BJ (cell line): Measurements from ENCODE around the gene ACOD1. TPM values are rescaled to one million over a fixed set of nuclear protein-coding genes. Genes with fewer than 3 reads are reported as not detected.

Experiments
- CTCF ChIA-PET: fragments of 350-600 bp; formaldehyde crosslinking; extraction: SDS; loops from one replicate; lab custom pipeline; 2021; ENCODE audit warnings: antibody characterized with exemption, inconsistent platforms; lab: Yijun Ruan, JAX
- POLR2A ChIA-PET: fragments of 300-600 bp; sonication (Branson Sonifier 250); formaldehyde crosslinking; extraction: SDS; loops from one replicate; lab custom pipeline; 2021; ENCODE audit warnings: antibody characterized with exemption; lab: Charles Lee
- DNase-seq: peaks from one replicate; pipeline ENCODE4 v3.0.0-alpha.2; 2011; ENCODE audit warnings: low read depth
- H3K27me3 ChIP-seq: 2 replicates; pipeline ENCODE4 v1.6.0; 2011; ENCODE audit warnings: low read length; ENCODE audit not compliant: control insufficient read depth, insufficient read depth
- H3K36me3 ChIP-seq: 2 replicates; pipeline ENCODE4 v1.5.1; 2011; ENCODE audit warnings: low read length; ENCODE audit not compliant: control insufficient read depth, insufficient read depth
- H3K4me3 ChIP-seq: 2 replicates; pipeline ENCODE4 v1.5.1; 2011; ENCODE audit warnings: low read depth, mild to moderate bottlenecking, control low read depth, low read length
- polyA plus RNA-seq: library from polyadenylated mRNA; depleted of rRNA; stranded (reverse); fragments of >200 nt; gene quantifications from 2 replicates; pipeline ENCODE4 v1.2.3, GENCODE V29; 2011
- TF ChIP-seq, protein P1 (sequence below): IDR thresholded peaks from 2 replicates; pipeline ENCODE4 v1.5.1; 2011; ENCODE audit warnings: low read depth, mild to moderate bottlenecking, control low read depth, inconsistent platforms, low read length, moderate library complexity; ENCODE audit not compliant: insufficient read depth

ACOD1 gene
- polyA plus RNA-seq, 1 experiment: not detected

DNA sequence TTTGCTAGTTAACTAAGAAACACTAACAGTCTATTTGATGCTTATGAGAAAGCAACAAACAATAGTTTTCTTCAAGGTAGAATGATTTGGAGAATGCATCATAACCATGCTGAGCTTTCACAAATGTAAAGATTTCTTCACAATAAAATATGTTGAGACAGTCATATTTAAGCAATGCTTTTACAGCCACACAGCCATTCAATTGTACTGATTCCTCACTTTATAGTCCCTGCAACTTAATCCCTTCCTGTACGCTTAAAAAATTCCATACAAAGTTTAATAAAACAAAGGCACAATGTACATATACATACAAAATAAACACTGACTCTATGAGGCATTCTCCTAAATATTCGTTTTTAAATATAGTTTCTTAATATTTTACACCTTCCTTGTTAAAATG, 4.7 kb upstream of the ACOD1 start:
- Histone ChIP-seq H3K27me3 (no peaks in the 10 kb centered on the region), H3K36me3 (no peaks in the 10 kb centered on the region), H3K4me3 (no peak overlapping the region)
- DNase-seq: no peak
- TF ChIP-seq, protein P1, sequence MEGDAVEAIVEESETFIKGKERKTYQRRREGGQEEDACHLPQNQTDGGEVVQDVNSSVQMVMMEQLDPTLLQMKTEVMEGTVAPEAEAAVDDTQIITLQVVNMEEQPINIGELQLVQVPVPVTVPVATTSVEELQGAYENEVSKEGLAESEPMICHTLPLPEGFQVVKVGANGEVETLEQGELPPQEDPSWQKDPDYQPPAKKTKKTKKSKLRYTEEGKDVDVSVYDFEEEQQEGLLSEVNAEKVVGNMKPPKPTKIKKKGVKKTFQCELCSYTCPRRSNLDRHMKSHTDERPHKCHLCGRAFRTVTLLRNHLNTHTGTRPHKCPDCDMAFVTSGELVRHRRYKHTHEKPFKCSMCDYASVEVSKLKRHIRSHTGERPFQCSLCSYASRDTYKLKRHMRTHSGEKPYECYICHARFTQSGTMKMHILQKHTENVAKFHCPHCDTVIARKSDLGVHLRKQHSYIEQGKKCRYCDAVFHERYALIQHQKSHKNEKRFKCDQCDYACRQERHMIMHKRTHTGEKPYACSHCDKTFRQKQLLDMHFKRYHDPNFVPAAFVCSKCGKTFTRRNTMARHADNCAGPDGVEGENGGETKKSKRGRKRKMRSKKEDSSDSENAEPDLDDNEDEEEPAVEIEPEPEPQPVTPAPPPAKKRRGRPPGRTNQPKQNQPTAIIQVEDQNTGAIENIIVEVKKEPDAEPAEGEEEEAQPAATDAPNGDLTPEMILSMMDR: no peak
- ChIA-PET CTCF (interaction anchor here (2.8 kb wide), 1 partner anchor 37 kb away, joined by 8 read pairs; no protein-coding TSS in a partner anchor), POLR2A (no interaction called here)

DNA sequence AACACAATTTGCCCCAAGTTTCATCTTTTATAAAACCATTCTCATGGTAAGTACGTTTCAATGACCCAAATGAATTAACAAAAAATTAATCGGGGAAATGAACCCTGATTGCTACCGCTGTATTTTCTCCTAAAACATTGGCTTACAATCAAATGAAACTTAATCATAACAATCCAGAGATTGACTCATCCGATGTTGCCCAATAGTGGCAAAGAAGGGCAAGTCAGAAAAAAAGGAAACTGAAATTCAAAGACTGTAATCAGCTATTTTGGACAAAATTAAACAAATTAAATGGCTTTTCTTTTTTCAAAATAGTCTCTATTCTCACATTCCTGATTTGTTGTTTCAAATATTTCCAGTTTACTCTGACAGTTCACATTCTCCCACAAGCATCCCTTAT, 3.9 kb upstream of the ACOD1 start:
- CTCF ChIA-PET: no interaction called here
- TF ChIP-seq, protein P1: no peak
- POLR2A ChIA-PET: interaction anchor here (0.6 kb wide), 1 partner anchor 233 kb away, joined by 3 read pairs; no protein-coding TSS in a partner anchor
- Histone ChIP-seq H3K4me3 (no peak overlapping the region), H3K27me3 (no peaks in the 10 kb centered on the region), H3K36me3 (no peaks in the 10 kb centered on the region)
- no peak for DNase-seq

GRCh38 chr13:76950101-76950500, 1.8 kb downstream of the ACOD1 start:
- CTCF ChIA-PET: no interaction called here
- TF ChIP-seq, protein P1: no peak

GRCh38 chr13:76953968-76954367, 5.7 kb downstream of the ACOD1 start:
- POLR2A ChIA-PET: no interaction called here
- CTCF ChIA-PET: interaction anchor here (1.5 kb wide), 1 partner anchor 26 kb away, joined by 5 read pairs; no protein-coding TSS in a partner anchor

More at GRCh38 chr13:76950101-76950500, 1.8 kb downstream of the ACOD1 start:
- Histone ChIP-seq H3K4me3 (no peak overlapping the region), H3K36me3 (no peaks in the 10 kb centered on the region), H3K27me3 (peaks cover 3% of the 10 kb centered on the region; the same call in 1 of the 2 replicates)
- DNase-seq: no peak
- POLR2A ChIA-PET: no interaction called here

DNA sequence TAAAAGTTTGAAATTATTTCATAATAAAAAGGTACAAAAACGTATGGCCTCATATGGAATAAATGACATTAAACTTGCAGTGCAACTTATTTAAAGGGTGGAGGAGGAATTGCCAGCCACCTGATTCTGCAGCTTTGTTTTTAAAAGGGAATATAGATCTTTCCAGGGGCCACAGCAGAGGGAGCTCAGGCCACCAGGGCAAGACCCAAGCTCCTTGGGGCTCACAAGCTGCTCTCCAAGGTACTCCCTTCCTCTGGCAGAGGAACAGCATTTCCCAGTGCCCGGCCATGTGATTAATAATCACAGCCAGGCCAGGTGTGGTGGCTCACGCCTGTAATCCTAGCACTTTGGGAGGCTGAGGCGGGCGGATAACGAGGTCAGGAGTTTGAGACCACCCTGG, 6.2 kb downstream of the ACOD1 start:
- POLR2A ChIA-PET: no interaction called here
- no peaks in the 10 kb centered on the region for H3K36me3 ChIP-seq
- TF ChIP-seq, protein P1: no peak
- CTCF ChIA-PET: interaction anchor here (1.5 kb wide), 1 partner anchor 26 kb away, joined by 5 read pairs; no protein-coding TSS in a partner anchor
- H3K27me3 ChIP-seq: peaks cover 3% of the 10 kb centered on the region; the same call in 1 of the 2 replicates
- DNase-seq: no peak
- H3K4me3 ChIP-seq: no peak overlapping the region

More at GRCh38 chr13:76953968-76954367, 5.7 kb downstream of the ACOD1 start:
- H3K4me3 ChIP-seq: no peak overlapping the region
- TF ChIP-seq, protein P1: no peak
- no peak for DNase-seq
- H3K36me3 ChIP-seq: no peaks in the 10 kb centered on the region
- H3K27me3 ChIP-seq: peaks cover 3% of the 10 kb centered on the region; the same call in 1 of the 2 replicates
